SK-N-MC (cell line): ENCODE results near the gene GNA15.

Experiments used
- EZH2 ChIP-seq: fragments of 200-600 bp; sonication (generic); IDR thresholded peaks from one replicate; pipeline ENCODE4 v1.6.1; 2017; ENCODE audit warnings: antibody characterized with exemption
- FOXP2 ChIP-seq: optimal IDR thresholded peaks from 2 replicates; pipeline ENCODE3; 2011; ENCODE audit warnings: mild to moderate bottlenecking, moderate library complexity; ENCODE audit not compliant: insufficient read depth; ENCODE audit errors: extremely low read length, control extremely low read depth
- POLR2AphosphoS5 ChIP-seq: IDR thresholded peaks from 2 replicates; pipeline ENCODE4 v1.6.1; 2012; ENCODE audit warnings: mild to moderate bottlenecking, low read depth, low read length, borderline replicate concordance

GRCh38 chr19:3202346-3202745 is 66.5 kb downstream of the GNA15 start:
- TF ChIP-seq POLR2AphosphoS5 (no peak), EZH2 (no peak), FOXP2 (no peak)
